GM12878 (cell line): ENCODE results near the gene ZNF670. TPM values are rescaled to one million over a fixed set of nuclear protein-coding genes. Genes with fewer than 3 reads are reported as not detected.

Experiments used
- ATAC-seq: fragments of 200-7000 bp; cut with Tn5 transposase; 3 replicates; pipeline ENCODE4 v1.9.1; 2020; ENCODE audit warnings: mild to moderate bottlenecking, moderate library complexity
- BruUV-seq: library from RNA; stranded (reverse); fragments of 400-500 nt; replicated peaks from 2 replicates; lab custom pipeline; 2021; lab: Mats Ljungman, UMichigan
- CTCF ChIA-PET: fragments of 300-600 bp; sonication (Branson Sonifier 250); formaldehyde crosslinking; extraction: SDS; loops from one replicate; lab custom pipeline; 2021; ENCODE audit warnings: inconsistent platforms; lab: Yijun Ruan, JAX
- POLR2A ChIA-PET: fragments of 350-600 bp; formaldehyde crosslinking; extraction: SDS; loops from one replicate; lab custom pipeline; 2021; ENCODE audit warnings: inconsistent platforms; lab: Charles Lee
- RAD21 ChIA-PET: fragments of 300-600 bp; sonication (Branson Sonifier 250); formaldehyde crosslinking; loops from one replicate; lab custom pipeline; 2023; ENCODE audit warnings: antibody characterized with exemption; ENCODE audit not compliant: unreplicated experiment; lab: Charles Lee
- SMC1A ChIA-PET: fragments of 300-600 bp; sonication (Branson Sonifier 250); formaldehyde crosslinking; loops from one replicate; lab custom pipeline; 2023; ENCODE audit not compliant: unreplicated experiment, uncharacterized antibody; lab: Charles Lee
- DNase-seq: peaks from one replicate; pipeline ENCODE4 v3.0.0-alpha.2; 2011; ENCODE audit warnings: low read depth, low spot score
- FAIRE-seq: peaks from 3 replicates; lab custom pipeline; 2011; peaks lifted over from hg19 to GRCh38; lab: Jason Lieb, UNC
- H2AFZ ChIP-seq: 2 replicates; pipeline ENCODE4 v1.6.0; 2011; ENCODE audit warnings: low read depth, low read length, control low read depth; ENCODE audit not compliant: control insufficient read depth
- H3K27ac ChIP-seq: 2 replicates; pipeline ENCODE4 v1.5.1; 2011; ENCODE audit warnings: control low read depth; ENCODE audit not compliant: control insufficient read depth, insufficient read depth
- H3K27me3 ChIP-seq, 2 experiments: replicated peaks in 1 of 2; 2 replicates each; pipeline versions ENCODE4 v1.6.0 to v1.6.1; 2011; ENCODE audit warnings: low read length in 1 of 2; ENCODE audit not compliant: control insufficient read depth in 2 of 2, insufficient read depth in 2 of 2
- H3K36me3 ChIP-seq, 2 experiments: 2 replicates each; pipeline ENCODE4 v1.5.1; 2011; ENCODE audit warnings: low read length in 1 of 2; ENCODE audit not compliant: control insufficient read depth in 2 of 2, insufficient read depth in 2 of 2
- H3K4me1 ChIP-seq: 2 replicates; pipeline ENCODE4 v1.6.1; 2011; ENCODE audit warnings: mild to moderate bottlenecking, low read length, moderate library complexity, mixed read lengths; ENCODE audit not compliant: control insufficient read depth, insufficient read depth
- H3K4me2 ChIP-seq: 2 replicates; pipeline ENCODE4 v1.6.0; 2011; ENCODE audit warnings: control low read depth; ENCODE audit not compliant: control insufficient read depth, insufficient read depth
- H3K4me3 ChIP-seq: fragments of 200-600 bp; sonication (generic); 2 replicates; pipeline ENCODE4 v1.5.1; 2016
- H3K79me2 ChIP-seq: 2 replicates; pipeline ENCODE4 v1.6.0; 2011; ENCODE audit warnings: low read length; ENCODE audit not compliant: control insufficient read depth, insufficient read depth
- H3K9ac ChIP-seq: 2 replicates; pipeline ENCODE4 v1.8.0; 2011; ENCODE audit warnings: low read length, control low read depth, mixed read lengths; ENCODE audit not compliant: control insufficient read depth, insufficient read depth
- H3K9me3 ChIP-seq: replicated peaks from 3 replicates; pipeline ENCODE4 v1.5.1; 2011; ENCODE audit warnings: mild to moderate bottlenecking, low read length; ENCODE audit not compliant: control insufficient read depth, insufficient read depth
- H4K20me1 ChIP-seq: 2 replicates; pipeline ENCODE4 v1.6.0; 2011; ENCODE audit not compliant: control insufficient read depth, insufficient read depth
- BHLHE40 ChIP-seq, 2 experiments: fragments of 450-650 bp in 1 of 2; IDR thresholded peaks; 2 replicates each; pipeline ENCODE4 v1.6.1; 2011 to 2017; ENCODE audit warnings: low read depth in 2 of 2, borderline replicate concordance in 1 of 2, improper control_type of control experiment in 1 of 2, low read length in 1 of 2, mild to moderate bottlenecking in 1 of 2
- CHD2 ChIP-seq: IDR thresholded peaks from 2 replicates; pipeline ENCODE4 v1.6.1; 2011; ENCODE audit warnings: low read depth, low read length, improper control_type of control experiment, borderline replicate concordance
- GABPA ChIP-seq: IDR thresholded peaks from 2 replicates; pipeline ENCODE4 v1.6.1; 2014; ENCODE audit warnings: antibody characterized with exemption, low read depth, mild to moderate bottlenecking, inconsistent platforms
- HDGF ChIP-seq: fragments of 450-650 bp; IDR thresholded peaks from 2 replicates; pipeline ENCODE4 v1.6.1; 2016; ENCODE audit warnings: antibody characterized with exemption
- MTA3 ChIP-seq: IDR thresholded peaks from 2 replicates; pipeline ENCODE4 v1.6.1; 2012; ENCODE audit warnings: low read length, inconsistent platforms, borderline replicate concordance
- MYC ChIP-seq: IDR thresholded peaks from 2 replicates; pipeline ENCODE4 v1.6.1; 2011; ENCODE audit warnings: mild to moderate bottlenecking, low read length, moderate library complexity, inconsistent platforms; ENCODE audit not compliant: insufficient read depth, insufficient replicate concordance, insufficient read length, severe bottlenecking
- NFIC ChIP-seq: IDR thresholded peaks from 2 replicates; pipeline ENCODE4 v1.6.1; 2012; ENCODE audit warnings: low read depth, mild to moderate bottlenecking, inconsistent platforms, low read length, moderate library complexity
- PML ChIP-seq: IDR thresholded peaks from 2 replicates; pipeline ENCODE4 v1.6.1; 2012; ENCODE audit warnings: low read length, inconsistent platforms
- POU2F2 ChIP-seq: IDR thresholded peaks from 3 replicates; pipeline ENCODE4 v1.6.1; 2011; ENCODE audit warnings: low read depth, mild to moderate bottlenecking, low read length, borderline replicate concordance
- SIN3A ChIP-seq: IDR thresholded peaks from 2 replicates; pipeline ENCODE4 v1.6.1; 2012; ENCODE audit warnings: low read depth, low read length, improper control_type of control experiment
- SUZ12 ChIP-seq: fragments of 200-600 bp; sonication (generic); IDR thresholded peaks from one replicate; pipeline ENCODE4 v1.6.1; 2018; ENCODE audit warnings: antibody characterized with exemption, mild to moderate bottlenecking; ENCODE audit not compliant: unreplicated experiment
- WGBS: methylation state at CpG from one replicate; pipeline ENCODE4 v1.1.6; 2016; ENCODE audit warnings: low lambda C conversion rate; ENCODE audit not compliant: insufficient replicate concordance, insufficient coverage; ENCODE audit errors: missing lambda C conversion rate; 5-methylcytosine and 5-hydroxymethylcytosine counted together
- in situ Hi-C: fragments of 300-500 bp; cut with MboI; formaldehyde crosslinking; loops from 9 replicates; pipeline ENCODE4 v1.14.3; 2018; ENCODE audit warnings: mixed read lengths
- intact Hi-C: fragments of 100-400 bp; cut with micrococcal nuclease; formaldehyde crosslinking; loops from one replicate; pipeline ENCODE4 v1.14.2; 2022; ENCODE audit not compliant: unreplicated experiment
- polyA plus RNA-seq, 11 experiments: library from polyadenylated mRNA; depleted of rRNA in 4 of 11; unstranded in 6 of 11; stranded (reverse) in 5 of 11; fragments of >200 nt; fragmentation: Nextera tagmentation in 4 of 11; fragmentation: Illumina TruSeq in 1 of 11; extraction: Ambion mirVana in 4 of 11; extraction: Trizol in 1 of 11; gene quantifications; 1 replicate in 1 of 11; 2 replicates in 10 of 11; pipeline versions ENCODE4 v1.2.1 to v1.2.3, GENCODE V29; 2011 to 2016; ENCODE audit warnings: inconsistent platforms in 2 of 11, missing spikeins in 2 of 11, low read depth in 1 of 11
- total RNA-seq, 4 experiments: library from RNA; depleted of rRNA in 3 of 4; stranded (reverse); fragments of >200 nt in 3 of 4; fragmentation: Illumina TruSeq in 1 of 4; extraction: Trizol in 1 of 4; gene quantifications; 2 replicates each; pipeline versions ENCODE4 v1.2.1 to v1.2.3, GENCODE V29; 2013 to 2021
- TF ChIP-seq, protein P1 (sequence below): fragments of 450-650 bp; IDR thresholded peaks from 2 replicates; pipeline ENCODE4 v1.6.1; 2014; ENCODE audit warnings: mild to moderate bottlenecking
- TF ChIP-seq, protein P2 (sequence below): fragments of 150-350 bp; IDR thresholded peaks from 2 replicates; pipeline ENCODE4 v1.6.1; 2014; ENCODE audit warnings: mild to moderate bottlenecking, low read depth, low read length
- TF ChIP-seq, protein P3 (sequence below): fragments of 450-650 bp; IDR thresholded peaks from 2 replicates; pipeline ENCODE4 v1.6.1; 2017; ENCODE audit warnings: borderline replicate concordance
- TF ChIP-seq, protein P4 (sequence below): fragments of 450-650 bp; IDR thresholded peaks from 2 replicates; pipeline ENCODE4 v1.6.1; 2016; ENCODE audit warnings: mild to moderate bottlenecking, moderate library complexity, borderline replicate concordance

The ZNF670 gene
- total and polyA plus RNA-seq, 10 of the 15 experiments (the other 5 are each of a cell fraction or from before 2014, with no cell fraction given) = 3.0 to 9.0 (median 5.3) TPM

DNA sequence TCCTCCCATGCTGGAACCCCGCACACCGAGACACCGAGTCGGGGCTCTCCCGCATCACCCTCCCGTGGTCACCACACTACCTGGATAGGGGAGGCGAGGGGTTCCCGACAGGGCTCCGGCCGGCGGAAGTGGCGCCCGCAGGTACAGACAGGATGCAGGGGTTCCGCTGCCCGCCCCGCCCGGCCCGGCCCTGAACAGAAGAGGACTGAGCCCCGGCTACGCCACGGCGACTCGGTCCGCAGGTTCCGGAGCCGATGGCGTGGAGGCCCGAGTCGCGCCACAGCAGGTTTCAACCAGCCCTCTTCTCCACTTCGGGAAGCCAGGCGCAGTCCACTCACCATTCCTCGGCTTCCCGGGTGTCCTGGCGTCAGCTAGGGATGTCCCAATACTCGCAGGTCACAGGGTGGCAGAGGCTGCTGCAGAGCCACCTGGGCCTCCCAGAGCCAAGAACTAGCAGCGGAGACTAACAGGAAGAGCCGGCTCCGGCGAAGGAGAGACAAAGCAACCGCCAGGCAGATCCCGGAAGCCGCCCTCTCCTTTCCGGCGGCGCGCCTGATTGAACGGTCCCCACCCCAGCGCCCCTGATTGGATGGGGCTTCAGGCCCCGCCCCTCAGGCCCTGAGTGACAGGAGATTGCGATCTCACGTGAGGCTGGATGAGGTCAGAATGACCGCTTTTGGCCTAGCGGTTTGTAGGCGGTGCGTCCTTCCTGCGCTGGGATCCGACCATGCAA lies 25.4 kb upstream of the ZNF670 start, which contains the start of gene ZNF669:
ZNF669 (minus strand) TSS at position 498 of the 733 bp plus-strand sequence; CDS start at position 341, 157 bp downstream.
- Histone ChIP-seq H3K27me3 (no peaks in the 10 kb centered on the region), H3K9me3 (peaks cover 33% of the 10 kb centered on the region), H2AFZ (peak within 1 kb of the TSS; percentile 86), H3K36me3 (peaks cover 4 to 15% of the 10 kb centered on the region in 2 experiments; a peak in 3 of 4 replicates), H3K9ac (peak within 1 kb of the TSS; percentile 86), H3K27ac (peak within 1 kb of the TSS; percentile 84), H3K4me3 (peak within 1 kb of the TSS; percentile 81), H3K4me2 (peak within 1 kb of the TSS; percentile 62), H3K4me1 (no peaks in the 10 kb centered on the region), H4K20me1 (no peaks in the 10 kb centered on the region), H3K79me2 (peaks cover 12% of the 10 kb centered on the region)
- TSS peak; percentile 63 for BruUV-seq
- 2% methylated on average over 44 of the region's 58 CpGs for WGBS
- DNase-seq (peak; percentile 69), FAIRE-seq (peak; percentile 90), ATAC-seq (peak; percentile 99)
- RAD21 ChIA-PET = no interaction called here
- in situ Hi-C loops = no loop called here
- intact Hi-C loops = loop anchor here (2.0 kb wide), 1 partner anchor 25 kb away; the partner anchor contains the start of gene ZNF670
- CTCF ChIA-PET = no interaction called here
- SMC1A ChIA-PET = no interaction called here
- POLR2A ChIA-PET = no interaction called here
- TF ChIP-seq, protein P1, sequence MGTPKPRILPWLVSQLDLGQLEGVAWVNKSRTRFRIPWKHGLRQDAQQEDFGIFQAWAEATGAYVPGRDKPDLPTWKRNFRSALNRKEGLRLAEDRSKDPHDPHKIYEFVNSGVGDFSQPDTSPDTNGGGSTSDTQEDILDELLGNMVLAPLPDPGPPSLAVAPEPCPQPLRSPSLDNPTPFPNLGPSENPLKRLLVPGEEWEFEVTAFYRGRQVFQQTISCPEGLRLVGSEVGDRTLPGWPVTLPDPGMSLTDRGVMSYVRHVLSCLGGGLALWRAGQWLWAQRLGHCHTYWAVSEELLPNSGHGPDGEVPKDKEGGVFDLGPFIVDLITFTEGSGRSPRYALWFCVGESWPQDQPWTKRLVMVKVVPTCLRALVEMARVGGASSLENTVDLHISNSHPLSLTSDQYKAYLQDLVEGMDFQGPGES = no peak
- TF ChIP-seq HDGF (0 out of 2 replicates have a peak, but pooled peaks have one; percentile 44), SUZ12 (no peak), SIN3A (peak; percentile 83), BHLHE40 (IDR thresholded peaks at IDR 0.05; ENCODE audit: borderline replicate concordance in 1 of 2, low read depth in 2 of 2, low read length in 1 of 2) (peak; percentile 99), GABPA (peak; percentile 89), PML (peak; percentile 73; the same call in 1 of the 2 replicates), NFIC (no peak), CHD2 (peak; percentile 76), MYC (no peak), POU2F2 (no peak; the same call in 2 of the 3 replicates), MTA3 (no peak)
- TF ChIP-seq, protein P2, sequence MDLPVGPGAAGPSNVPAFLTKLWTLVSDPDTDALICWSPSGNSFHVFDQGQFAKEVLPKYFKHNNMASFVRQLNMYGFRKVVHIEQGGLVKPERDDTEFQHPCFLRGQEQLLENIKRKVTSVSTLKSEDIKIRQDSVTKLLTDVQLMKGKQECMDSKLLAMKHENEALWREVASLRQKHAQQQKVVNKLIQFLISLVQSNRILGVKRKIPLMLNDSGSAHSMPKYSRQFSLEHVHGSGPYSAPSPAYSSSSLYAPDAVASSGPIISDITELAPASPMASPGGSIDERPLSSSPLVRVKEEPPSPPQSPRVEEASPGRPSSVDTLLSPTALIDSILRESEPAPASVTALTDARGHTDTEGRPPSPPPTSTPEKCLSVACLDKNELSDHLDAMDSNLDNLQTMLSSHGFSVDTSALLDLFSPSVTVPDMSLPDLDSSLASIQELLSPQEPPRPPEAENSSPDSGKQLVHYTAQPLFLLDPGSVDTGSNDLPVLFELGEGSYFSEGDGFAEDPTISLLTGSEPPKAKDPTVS = no peak
- TF ChIP-seq, protein P3, sequence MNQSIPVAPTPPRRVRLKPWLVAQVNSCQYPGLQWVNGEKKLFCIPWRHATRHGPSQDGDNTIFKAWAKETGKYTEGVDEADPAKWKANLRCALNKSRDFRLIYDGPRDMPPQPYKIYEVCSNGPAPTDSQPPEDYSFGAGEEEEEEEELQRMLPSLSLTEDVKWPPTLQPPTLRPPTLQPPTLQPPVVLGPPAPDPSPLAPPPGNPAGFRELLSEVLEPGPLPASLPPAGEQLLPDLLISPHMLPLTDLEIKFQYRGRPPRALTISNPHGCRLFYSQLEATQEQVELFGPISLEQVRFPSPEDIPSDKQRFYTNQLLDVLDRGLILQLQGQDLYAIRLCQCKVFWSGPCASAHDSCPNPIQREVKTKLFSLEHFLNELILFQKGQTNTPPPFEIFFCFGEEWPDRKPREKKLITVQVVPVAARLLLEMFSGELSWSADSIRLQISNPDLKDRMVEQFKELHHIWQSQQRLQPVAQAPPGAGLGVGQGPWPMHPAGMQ = no peak
- TF ChIP-seq, protein P4, sequence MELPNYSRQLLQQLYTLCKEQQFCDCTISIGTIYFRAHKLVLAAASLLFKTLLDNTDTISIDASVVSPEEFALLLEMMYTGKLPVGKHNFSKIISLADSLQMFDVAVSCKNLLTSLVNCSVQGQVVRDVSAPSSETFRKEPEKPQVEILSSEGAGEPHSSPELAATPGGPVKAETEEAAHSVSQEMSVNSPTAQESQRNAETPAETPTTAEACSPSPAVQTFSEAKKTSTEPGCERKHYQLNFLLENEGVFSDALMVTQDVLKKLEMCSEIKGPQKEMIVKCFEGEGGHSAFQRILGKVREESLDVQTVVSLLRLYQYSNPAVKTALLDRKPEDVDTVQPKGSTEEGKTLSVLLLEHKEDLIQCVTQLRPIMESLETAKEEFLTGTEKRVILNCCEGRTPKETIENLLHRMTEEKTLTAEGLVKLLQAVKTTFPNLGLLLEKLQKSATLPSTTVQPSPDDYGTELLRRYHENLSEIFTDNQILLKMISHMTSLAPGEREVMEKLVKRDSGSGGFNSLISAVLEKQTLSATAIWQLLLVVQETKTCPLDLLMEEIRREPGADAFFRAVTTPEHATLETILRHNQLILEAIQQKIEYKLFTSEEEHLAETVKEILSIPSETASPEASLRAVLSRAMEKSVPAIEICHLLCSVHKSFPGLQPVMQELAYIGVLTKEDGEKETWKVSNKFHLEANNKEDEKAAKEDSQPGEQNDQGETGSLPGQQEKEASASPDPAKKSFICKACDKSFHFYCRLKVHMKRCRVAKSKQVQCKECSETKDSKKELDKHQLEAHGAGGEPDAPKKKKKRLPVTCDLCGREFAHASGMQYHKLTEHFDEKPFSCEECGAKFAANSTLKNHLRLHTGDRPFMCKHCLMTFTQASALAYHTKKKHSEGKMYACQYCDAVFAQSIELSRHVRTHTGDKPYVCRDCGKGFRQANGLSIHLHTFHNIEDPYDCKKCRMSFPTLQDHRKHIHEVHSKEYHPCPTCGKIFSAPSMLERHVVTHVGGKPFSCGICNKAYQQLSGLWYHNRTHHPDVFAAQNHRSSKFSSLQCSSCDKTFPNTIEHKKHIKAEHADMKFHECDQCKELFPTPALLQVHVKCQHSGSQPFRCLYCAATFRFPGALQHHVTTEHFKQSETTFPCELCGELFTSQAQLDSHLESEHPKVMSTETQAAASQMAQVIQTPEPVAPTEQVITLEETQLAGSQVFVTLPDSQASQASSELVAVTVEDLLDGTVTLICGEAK = peak; percentile 92
